ENCODE results near the gene TEPSIN.

Gene TEPSIN

GRCh38 chr17:81285179-81285878 lies 46.5 kb upstream of the TEPSIN start:
- no peak for DNase-seq (ENCODE audit: low read depth)

DNA sequence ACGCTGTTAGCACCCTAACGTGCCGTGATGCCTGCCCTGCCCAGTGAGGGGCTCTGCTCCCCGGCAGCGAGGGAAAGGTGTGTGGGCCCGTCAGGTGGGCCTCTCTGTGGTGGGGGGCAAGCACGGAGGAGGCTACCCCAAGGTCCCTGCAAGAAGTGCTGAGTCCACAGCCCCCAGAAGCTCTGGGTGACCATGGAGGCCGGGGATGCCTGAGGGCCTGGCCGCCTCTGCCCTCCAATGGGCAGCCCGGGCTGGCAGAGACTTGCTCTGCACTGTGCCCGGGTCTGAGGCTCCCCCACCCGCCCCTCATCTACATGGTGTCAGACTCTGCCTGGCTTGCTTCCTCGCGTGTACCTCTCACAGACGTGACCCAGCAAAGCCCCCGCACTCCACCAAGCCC lies 44.0 kb upstream of the TEPSIN start:
- no peak for DNase-seq (ENCODE audit: low read depth)
- H3K4me3 ChIP-seq (ENCODE audit: low read depth, low read length) = no peak overlapping the region
- TF ChIP-seq CTCF (IDR thresholded peaks at IDR 0.05; ENCODE audit: low read depth, low read length, missing control alignments) = no peak

More at GRCh38 chr17:81285179-81285878, 46.5 kb upstream of the TEPSIN start:
- no peak for TF ChIP-seq CTCF (IDR thresholded peaks at IDR 0.05; ENCODE audit: low read depth, low read length, missing control alignments)
- peak overlapping the region; percentile 61 for H3K4me3 ChIP-seq (ENCODE audit: low read depth, low read length)

DNA sequence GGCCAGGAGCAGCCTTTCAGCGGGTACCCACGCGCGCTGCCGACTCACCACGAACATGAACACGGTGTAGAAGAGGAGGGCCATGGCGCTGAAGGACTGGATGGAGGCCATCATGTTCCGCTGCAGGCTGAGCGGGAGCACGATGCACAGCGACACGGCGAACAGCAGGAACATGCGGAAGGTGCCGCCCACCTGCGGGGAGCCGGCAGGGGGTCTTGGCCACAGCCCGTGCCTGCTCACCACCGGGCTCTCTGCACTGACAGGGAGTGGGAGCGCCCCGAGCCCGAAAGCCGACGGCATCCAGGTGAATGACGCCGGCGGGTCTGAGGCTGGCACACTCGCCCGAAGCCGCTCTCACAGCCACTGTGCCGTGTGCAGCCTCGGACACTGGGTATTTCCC lies 43.3 kb upstream of the TEPSIN start:
- DNase-seq (ENCODE audit: low read depth) = no peak
- no peak for TF ChIP-seq CTCF (IDR thresholded peaks at IDR 0.05; ENCODE audit: low read depth, low read length, missing control alignments)

DNA sequence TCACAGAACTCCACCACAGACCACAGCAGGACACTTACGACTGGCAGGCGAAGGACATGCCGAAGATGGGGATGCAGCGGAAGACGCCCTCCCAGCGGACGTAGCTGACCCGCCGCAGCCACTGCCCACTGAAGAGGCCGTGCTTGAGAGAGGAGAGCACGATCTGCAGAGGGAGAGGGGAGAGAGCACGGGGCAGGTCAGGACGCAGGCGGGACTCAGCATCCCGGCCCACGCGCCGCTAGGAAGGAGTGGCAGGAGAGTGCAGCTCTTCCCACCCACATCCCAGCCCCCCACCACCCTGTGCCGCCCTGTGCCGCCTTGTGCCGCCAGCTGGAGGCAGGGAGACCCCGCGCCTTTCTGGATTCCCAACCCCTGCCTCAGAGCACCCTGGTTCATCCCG lies 41.7 kb upstream of the TEPSIN start:
- no peak overlapping the region for H3K4me3 ChIP-seq (ENCODE audit: low read depth, low read length)
- TF ChIP-seq CTCF (IDR thresholded peaks at IDR 0.05; ENCODE audit: low read depth, low read length, missing control alignments) = no peak
- no peak for DNase-seq (ENCODE audit: low read depth)

More for the DNA sequence above, 43.3 kb upstream of the TEPSIN start:
- no peak overlapping the region for H3K4me3 ChIP-seq (ENCODE audit: low read depth, low read length)

- no peak for TF ChIP-seq CTCF (IDR thresholded peaks at IDR 0.05; ENCODE audit: low read depth, low read length, missing control alignments)
- no peak for DNase-seq (ENCODE audit: low read depth)
- H3K4me3 ChIP-seq (ENCODE audit: low read depth, low read length) = no peak overlapping the region
These were observed 40.7 kb upstream of the TEPSIN start for GRCh38 chr17:81279278-81280275.

DNA sequence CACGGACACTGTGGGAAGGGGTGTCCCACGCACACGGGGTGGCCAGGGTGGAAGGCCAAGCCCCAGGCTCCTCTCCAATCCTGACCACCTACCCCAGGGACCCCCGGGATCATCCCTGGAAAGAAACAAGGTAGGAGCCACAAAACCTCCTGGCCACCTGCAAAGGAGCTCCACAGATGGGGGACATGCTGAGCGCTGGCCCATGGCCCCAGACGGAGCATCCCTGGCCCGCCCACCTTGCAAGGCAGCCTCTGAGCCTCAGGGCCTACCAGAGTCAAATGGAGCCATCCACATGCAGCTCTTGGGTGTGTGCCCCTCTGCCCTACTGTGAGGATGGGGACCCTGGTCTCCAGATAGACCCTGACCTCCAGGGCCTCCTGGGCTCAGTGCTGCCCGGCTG lies 40.0 kb upstream of the TEPSIN start:
- TF ChIP-seq CTCF (IDR thresholded peaks at IDR 0.05; ENCODE audit: low read depth, low read length, missing control alignments) = no peak
- DNase-seq (ENCODE audit: low read depth) = no peak
- H3K4me3 ChIP-seq (ENCODE audit: low read depth, low read length) = no peak overlapping the region

Measured in GM12864 (cell line).